ENCODE results near the gene ID2.

DNA sequence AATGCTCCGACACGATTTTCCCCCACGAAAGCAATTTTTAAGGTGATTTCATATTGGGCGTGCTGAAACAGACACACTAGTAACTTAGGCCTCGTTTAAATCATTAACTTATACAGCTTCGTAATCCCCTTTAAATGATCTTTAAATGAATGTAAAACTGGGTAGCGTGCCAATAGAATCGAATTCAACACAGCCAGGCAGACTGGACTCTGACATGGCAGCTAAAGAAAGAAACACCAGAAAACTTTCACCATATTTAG, 2.4 kb upstream of the ID2 start:
- TF ChIP-seq, protein P1, sequence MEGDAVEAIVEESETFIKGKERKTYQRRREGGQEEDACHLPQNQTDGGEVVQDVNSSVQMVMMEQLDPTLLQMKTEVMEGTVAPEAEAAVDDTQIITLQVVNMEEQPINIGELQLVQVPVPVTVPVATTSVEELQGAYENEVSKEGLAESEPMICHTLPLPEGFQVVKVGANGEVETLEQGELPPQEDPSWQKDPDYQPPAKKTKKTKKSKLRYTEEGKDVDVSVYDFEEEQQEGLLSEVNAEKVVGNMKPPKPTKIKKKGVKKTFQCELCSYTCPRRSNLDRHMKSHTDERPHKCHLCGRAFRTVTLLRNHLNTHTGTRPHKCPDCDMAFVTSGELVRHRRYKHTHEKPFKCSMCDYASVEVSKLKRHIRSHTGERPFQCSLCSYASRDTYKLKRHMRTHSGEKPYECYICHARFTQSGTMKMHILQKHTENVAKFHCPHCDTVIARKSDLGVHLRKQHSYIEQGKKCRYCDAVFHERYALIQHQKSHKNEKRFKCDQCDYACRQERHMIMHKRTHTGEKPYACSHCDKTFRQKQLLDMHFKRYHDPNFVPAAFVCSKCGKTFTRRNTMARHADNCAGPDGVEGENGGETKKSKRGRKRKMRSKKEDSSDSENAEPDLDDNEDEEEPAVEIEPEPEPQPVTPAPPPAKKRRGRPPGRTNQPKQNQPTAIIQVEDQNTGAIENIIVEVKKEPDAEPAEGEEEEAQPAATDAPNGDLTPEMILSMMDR (IDR thresholded peaks at IDR 0.05; ENCODE audit: borderline replicate concordance, extremely low read depth, low read length, poor library complexity, severe bottlenecking), result no peak
- TF ChIP-seq EZH2 (IDR thresholded peaks at IDR 0.05; ENCODE audit: borderline replicate concordance, low read depth, low read length, severe bottlenecking), result no peak
